Measurements from ENCODE around the gene PDGFD.

PDGFD gene

GRCh38 chr11:103928040-103928801 is 235.7 kb downstream of the PDGFD start:
- CTCF ChIA-PET, result interaction anchor here (0.5 to 0.7 kb wide), 3 partner anchors 8 to 1935 kb away, joined by 3 read pairs; no protein-coding TSS in a partner anchor
- H3K27ac ChIP-seq, result no peak overlapping the region
- TF ChIP-seq CTCF (conservative IDR thresholded peaks at IDR 0.05; ENCODE audit: low read depth), result no peak
- POLR2A ChIA-PET (ENCODE audit: low non-redundant PET), result no interaction called here
- DNase-seq (ENCODE audit: low spot score), result no peak

GRCh38 chr11:103927535-103927934 is 236.4 kb downstream of the PDGFD start:
- peak; percentile 17 for DNase-seq (ENCODE audit: low spot score)
- no peak overlapping the region for H3K27ac ChIP-seq
- no peak for TF ChIP-seq CTCF (conservative IDR thresholded peaks at IDR 0.05; ENCODE audit: low read depth)
- CTCF ChIA-PET, result interaction anchor here (0.7 kb wide), 2 partner anchors 8 to 221 kb away, joined by 3 read pairs; no protein-coding TSS in a partner anchor
- POLR2A ChIA-PET (ENCODE audit: low non-redundant PET), result no interaction called here

GRCh38 chr11:103926990-103927389 is 237.0 kb downstream of the PDGFD start:
- DNase-seq (ENCODE audit: low spot score), result no peak
- TF ChIP-seq CTCF (conservative IDR thresholded peaks at IDR 0.05; ENCODE audit: low read depth), result no peak
- ChIA-PET POLR2A (ENCODE audit: low non-redundant PET) (no interaction called here), CTCF (no interaction called here)
- no peak overlapping the region for H3K27ac ChIP-seq

GRCh38 chr11:103924166-103925013 is 239.6 kb downstream of the PDGFD start:
- CTCF ChIA-PET, result interaction anchor here (0.7 to 1.4 kb wide), 2 partner anchors 242 to 339 kb away, joined by 5 read pairs; no protein-coding TSS in a partner anchor
- POLR2A ChIA-PET (ENCODE audit: low non-redundant PET), result no interaction called here
- no peak overlapping the region for H3K27ac ChIP-seq
- DNase-seq (ENCODE audit: low spot score), result no peak
- TF ChIP-seq CTCF (conservative IDR thresholded peaks at IDR 0.05; ENCODE audit: low read depth), result no peak

GRCh38 chr11:103923451-103923931 is 240.5 kb downstream of the PDGFD start:
- POLR2A ChIA-PET (ENCODE audit: low non-redundant PET), result no interaction called here
- H3K27ac ChIP-seq, result no peak overlapping the region
- no peak for TF ChIP-seq CTCF (conservative IDR thresholded peaks at IDR 0.05; ENCODE audit: low read depth)
- peak; percentile 25 for DNase-seq (ENCODE audit: low spot score)
- CTCF ChIA-PET, result interaction anchor here (1.4 kb wide), 1 partner anchor 241 kb away, joined by 5 read pairs; no protein-coding TSS in a partner anchor

GRCh38 chr11:103920933-103921332 is 243.0 kb downstream of the PDGFD start:
- POLR2A ChIA-PET (ENCODE audit: low non-redundant PET), result no interaction called here
- CTCF ChIA-PET, result no interaction called here
- H3K27ac ChIP-seq, result no peak overlapping the region
- no peak for DNase-seq (ENCODE audit: low spot score)
- no peak for TF ChIP-seq CTCF (conservative IDR thresholded peaks at IDR 0.05; ENCODE audit: low read depth)
